HG03378 (cell line): ENCODE measurements around the gene RRBP1.
A peak's percentile ranks its signal among the peaks of the same experiment; 100 is the strongest.

Experiments used
- ATAC-seq: cut with Tn5 transposase; IDR thresholded peaks from one replicate; pipeline ENCODE4 v1.9.1; 2021; ENCODE audit warnings: mild to moderate bottlenecking, moderate library complexity; ENCODE audit not compliant: unreplicated experiment

Gene RRBP1

GRCh38 chr20:17587148-17587547 lies 94.9 kb downstream of the RRBP1 start:
- ATAC-seq = no peak

GRCh38 chr20:17586250-17586649 lies 95.8 kb downstream of the RRBP1 start:
- ATAC-seq = no peak

- no peak for ATAC-seq
Measured at GRCh38 chr20:17584689-17585088, 97.4 kb downstream of the RRBP1 start.

- ATAC-seq = no peak
Measured at GRCh38 chr20:17583126-17583525, 98.9 kb downstream of the RRBP1 start.

GRCh38 chr20:17580895-17581294 lies 101.1 kb downstream of the RRBP1 start:
- no peak for ATAC-seq

- ATAC-seq = no peak
Measured at GRCh38 chr20:17579369-17580039, 102.5 kb downstream of the RRBP1 start.

GRCh38 chr20:17576215-17576614 lies 105.8 kb downstream of the RRBP1 start:
- no peak for ATAC-seq

GRCh38 chr20:17573463-17573862 lies 108.6 kb downstream of the RRBP1 start:
- no peak for ATAC-seq

- no peak for ATAC-seq
Measured at GRCh38 chr20:17572034-17572638, 109.9 kb downstream of the RRBP1 start.

GRCh38 chr20:17571153-17571527 lies 110.9 kb downstream of the RRBP1 start:
- ATAC-seq = no peak

GRCh38 chr20:17570347-17571152 lies 111.5 kb downstream of the RRBP1 start:
- ATAC-seq = peak; percentile 42

GRCh38 chr20:17569616-17570346 lies 112.3 kb downstream of the RRBP1 start, which contains the start of gene DSTN:
Gene DSTN (plus strand): TSS chr20:17570075. CDS start chr20:17570209, 134 bp downstream.
- ATAC-seq = peak; percentile 83

GRCh38 chr20:17568972-17569521 lies 113.0 kb downstream of the RRBP1 start:
- no peak for ATAC-seq

GRCh38 chr20:17568045-17568788 lies 113.8 kb downstream of the RRBP1 start:
- ATAC-seq = no peak

- ATAC-seq = no peak
Measured at GRCh38 chr20:17566345-17566744, 115.7 kb downstream of the RRBP1 start.

- ATAC-seq = no peak
Measured at GRCh38 chr20:17565169-17565845, 116.7 kb downstream of the RRBP1 start.
